Heart left ventricle (tissue), 16 donors: ENCODE data around the gene DCHS1. TPM values are rescaled to one million over a fixed set of nuclear protein-coding genes. Genes with fewer than 3 reads are reported as not detected.
"Not testable (repeated sequence)": the region's sequence is repeated elsewhere in the genome, so short reads cannot be mapped to it uniquely, and the experiment has no call there.

Experiments
- ATAC-seq, 4 donors: fragments of 200-7000 bp; cut with Tn5 transposase; one replicate each; pipeline ENCODE4 v1.9.1; 2020 to 2022; ENCODE audit warnings: moderate library complexity in 4 of 4, mild to moderate bottlenecking in 3 of 4, moderate number of reproducible peaks in 1 of 4
- DNase-seq, 5 donors: peaks; one replicate each; pipeline ENCODE4 v3.0.0-alpha.2; 2020
- H3K27ac ChIP-seq, 12 donors: fragments of 200-600 bp; sonication (generic) in 4 of 12; one replicate each; pipeline versions ENCODE4 v1.5.0 to v1.8.0; 2016 to 2022; ENCODE audit warnings: mild to moderate bottlenecking in 2 of 12
- H3K27me3 ChIP-seq, 9 donors: fragments of 200-600 bp; sonication (generic) in 2 of 9; one replicate each; pipeline versions ENCODE4 v1.5.1 to v1.8.0; 2016 to 2022; ENCODE audit warnings: mild to moderate bottlenecking in 3 of 9
- H3K36me3 ChIP-seq, 9 donors: fragments of 200-600 bp; sonication (generic) in 2 of 9; one replicate each; pipeline versions ENCODE4 v1.5.0 to v1.8.0; 2018 to 2022; ENCODE audit warnings: mild to moderate bottlenecking in 2 of 9
- H3K4me1 ChIP-seq, 12 donors: fragments of 200-600 bp; sonication (generic) in 4 of 12; one replicate each; pipeline versions ENCODE4 v1.5.0 to v1.8.0; 2016 to 2022; ENCODE audit warnings: mild to moderate bottlenecking in 3 of 12
- H3K4me3 ChIP-seq, 12 donors: fragments of 200-600 bp; sonication (generic) in 4 of 12; one replicate each; pipeline versions ENCODE4 v1.5.0 to v1.8.0; 2017 to 2022; ENCODE audit warnings: mild to moderate bottlenecking in 9 of 12, moderate library complexity in 4 of 12
- H3K9me3 ChIP-seq, 12 donors: fragments of 200-600 bp; sonication (generic) in 4 of 12; one replicate each; pipeline versions ENCODE4 v1.5.0 to v1.8.0; 2016 to 2022; ENCODE audit warnings: mild to moderate bottlenecking in 1 of 12
- CTCF ChIP-seq, 12 donors: fragments of 200-600 bp; sonication (generic) in 4 of 12; IDR thresholded peaks; one replicate each; pipeline versions ENCODE4 v1.5.0 to v1.8.0; 2018 to 2022; ENCODE audit warnings: antibody characterized with exemption in 12 of 12, mild to moderate bottlenecking in 5 of 12
- POLR2A ChIP-seq, 2 donors: fragments of 450-650 bp; IDR thresholded peaks; one replicate each; pipeline ENCODE4 v1.6.1; 2017; ENCODE audit warnings: antibody characterized with exemption in 2 of 2, mild to moderate bottlenecking in 2 of 2, moderate library complexity in 2 of 2
- WGBS, 4 donors: extraction: QIAGEN DNeasy Blood & Tissue Kit in 2 of 4; methylation state at CpG; one replicate each; pipeline versions ENCODE4 v1.1.5 to v1.1.7; 2013 to 2018; 5-methylcytosine and 5-hydroxymethylcytosine counted together
- intact Hi-C, 10 donors: fragments of 100-400 bp; cut with DNase I; formaldehyde crosslinking; loops; one replicate each; pipeline versions ENCODE4 v1.11.1 to v1.14.2; 2022
- long read RNA-seq, 3 donors: library from polyadenylated mRNA; unstranded; transcript quantifications; one replicate each; pipeline ENCODE4 v2.0.0, GENCODE V29; 2020 to 2021
- polyA plus RNA-seq, 2 donors: library from polyadenylated mRNA; stranded (reverse); fragments of 200-250 nt; gene quantifications; one replicate each; pipeline ENCODE4 v1.2.3, GENCODE V29; 2013
- total RNA-seq, 9 donors: library from RNA; depleted of rRNA in 2 of 9; stranded (reverse); fragments of >200 nt in 2 of 9; fragmentation: NEBNext Ultra II Directional in 3 of 9; extraction: Animal tissue kit (Norgen Biotek cat#: 25700) in 3 of 9; gene quantifications; one replicate each; pipeline versions ENCODE4 v1.1.0 to v1.2.4, GENCODE V29; 2016 to 2023
- donor health status: ischemic (EF 13 %, LVEDD 7.1; RV severe dilation, severe dysfunction).
- donor health status: healthy with polysubstance abuse.
- donor health status: DM: no; HTN: yes; CAD: no.
- donor health status: DM: no; HTN: no; CAD: no.
- donor health status: ischemic (EF 25% LVEDD 6.9; RV normal size, moderate dysfunction).
- donor health status: ischemic (EF 25% LVEDD 5.7; RV mildly dilated, moderate dysfunction).
- donor health status: healthy.
- donor health status: DM: yes; HTN: yes; CAD: no.
- donor health status: ischemic (EF 35%, LVEDD 5.7; RV mildly dilated, moderate dysfunction).
- donor health status: nonischemic (EF 11% LVEDD 7.7; RV severe dilation, severe dysfunction).
- donor health status: DM: yes; HTN: yes; CAD: no.
- donor health status: PGD.
- donor health status: ischemic (EF 29% LVEDD 5.4; RV normal size, mild dysfunction).
- donor health status: nonischemic (EF 23%, LVEDD 6.1; RV moderate dilation, normal function).

Gene DCHS1
- total RNA-seq (10 to 100 TPM in 6 of 9 donors, 1 to 10 TPM in 3; 5.5 to 19.6 (median 11.4) TPM), polyA plus RNA-seq (1 to 10 TPM; 3.6 to 6.6 TPM)
- long read RNA-seq, donor 1, partial matches to known transcripts = 0 of 7 reads
- long read RNA-seq, donor 1, other reads (novel, unspliced or antisense) = 7 of 7 reads
- long read RNA-seq, donor 2, partial matches to known transcripts = 0 of 3 reads
- long read RNA-seq, donor 2, other reads (novel, unspliced or antisense) = 3 of 3 reads
- long read RNA-seq, donor 3, partial matches to known transcripts = 0 of 2 reads
- long read RNA-seq, donor 3, other reads (novel, unspliced or antisense) = 2 of 2 reads

GRCh38 chr11:6655790-6656583 lies at the start of gene DCHS1:
DCHS1 (minus strand) TSS chr11:6655809; CDS start chr11:6641613, 14,196 bp downstream.
- DNase-seq (peak; percentile 51 to 75 (median 64)), ATAC-seq (peak in 3 of 4 donors; percentile 66 to 71 (median 68))
- H3K4me3 ChIP-seq = peak within 1 kb of the TSS; percentile 20 to 68 (median 55)
- peaks cover 0 to 8% (median 0%) of the 10 kb centered on the region in 9 donors for H3K27me3 ChIP-seq
- no peak for TF ChIP-seq POLR2A (IDR thresholded peaks at IDR 0.05)
- WGBS, 4 donors = 13 to 22% (median 16%) methylated on average over 23 to 38 of the region's 56 CpGs
- H3K27ac ChIP-seq = peak within 1 kb of the TSS; percentile 1 to 93 (median 81)
- intact Hi-C loops = loop anchor here in 1 of 10 donors (5.0 kb wide), 1 partner anchor 44 kb away; the partner anchor contains the start of gene TAF10
- H3K9me3 ChIP-seq = no peaks in the 10 kb centered on the region
- H3K36me3 ChIP-seq = no peaks in the 10 kb centered on the region
- peaks cover 0 to 47% (median 18%) of the 10 kb centered on the region in 12 donors for H3K4me1 ChIP-seq

- Histone ChIP-seq H3K27ac (peak overlapping the region in 2 of 12 donors; percentile 24 to 41), H3K4me1 (peaks cover 0 to 25% (median 16%) of the 10 kb centered on the region in 12 donors), H3K36me3 (no peaks in the 10 kb centered on the region), H3K4me3 (no peak overlapping the region), H3K27me3 (no peaks in the 10 kb centered on the region), H3K9me3 (no peaks in the 10 kb centered on the region)
- DNase-seq (peak in 4 of 5 donors; percentile 40 to 64 (median 50)), ATAC-seq (peak; percentile 91 to 97 (median 94))
- TF ChIP-seq POLR2A (IDR thresholded peaks at IDR 0.05) (no peak), CTCF (IDR thresholded peaks at IDR 0.05) (peak; percentile 41 to 75 (median 60))
- 61 to 86% (median 81%) methylated on average over 2 of the region's 2 CpGs for WGBS, 4 donors
- intact Hi-C loops = loop anchor here in 5 of 10 donors (5.0 to 10.0 kb wide), 6 partner anchors 51 to 329 kb away; partner anchors contain the start of genes HPX (in 1 of the 5) and SMPD1 (in 1 of the 5)
These were observed 47.8 kb upstream of the DCHS1 start for GRCh38 chr11:6703247-6704063.

- H3K9me3 ChIP-seq, DNase-seq, ATAC-seq, H3K36me3 ChIP-seq, H3K4me3 ChIP-seq, H3K27me3 ChIP-seq, H3K27ac ChIP-seq: not testable (repeated sequence)
- intact Hi-C loops = loop anchor here in 5 of 10 donors (5.0 to 10.0 kb wide), 6 partner anchors 53 to 327 kb away; partner anchors contain the start of genes HPX (in 1 of the 5) and SMPD1 (in 1 of the 5)
- H3K4me1 ChIP-seq = peaks cover 0 to 25% (median 16%) of the 10 kb centered on the region in 12 donors
- 47 to 78% (median 72%) methylated on average over 3 of the region's 3 CpGs for WGBS, 4 donors
These were observed 46.3 kb upstream of the DCHS1 start for GRCh38 chr11:6701955-6702354.

GRCh38 chr11:6695377-6695776 lies 39.8 kb upstream of the DCHS1 start:
- Histone ChIP-seq H3K9me3 (no peaks in the 10 kb centered on the region), H3K36me3 (no peaks in the 10 kb centered on the region), H3K4me1 (peaks cover 6 to 43% (median 27%) of the 10 kb centered on the region in 12 donors), H3K4me3 (no peak overlapping the region), H3K27me3 (no peaks in the 10 kb centered on the region), H3K27ac (peak overlapping the region; percentile 68 to 91 (median 82))
- no peak for TF ChIP-seq POLR2A (IDR thresholded peaks at IDR 0.05)
- no peak for TF ChIP-seq CTCF (IDR thresholded peaks at IDR 0.05)
- 26 to 37% (median 32%) methylated on average over 1 of the region's 1 CpG for WGBS, 4 donors
- ATAC-seq (peak; percentile 91 to 95 (median 92)), DNase-seq (peak in 1 of 5 donors; percentile 59)
- intact Hi-C loops = no loop called here
